CD4-positive, alpha-beta T cell treated with Interleukin-4 for 1 hour (primary cell): ENCODE data around the gene WSCD1.

ENCODE experiments used
- DNase-seq, 2 donors: peaks; one replicate each; pipeline ENCODE4 v3.0.0-alpha.2; 2020 to 2022

WSCD1 gene

GRCh38 chr17:6069539-6070429 lies at the start of gene WSCD1:
WSCD1 (plus strand) TSS chr17:6070379; CDS start chr17:6080659, 10,280 bp downstream.
- no peak for DNase-seq

- no peak for DNase-seq
These were observed 49.2 kb upstream of the WSCD1 start for GRCh38 chr17:6021011-6021400.

- DNase-seq = no peak
These were observed 48.6 kb upstream of the WSCD1 start for GRCh38 chr17:6021627-6022026.

GRCh38 chr17:6023036-6023831 lies 46.9 kb upstream of the WSCD1 start:
- no peak for DNase-seq

- no peak for DNase-seq
These were observed 45.6 kb upstream of the WSCD1 start for GRCh38 chr17:6024576-6024975.

- DNase-seq = no peak
These were observed 42.7 kb upstream of the WSCD1 start for GRCh38 chr17:6027342-6028024.

- no peak for DNase-seq
These were observed 41.9 kb upstream of the WSCD1 start for GRCh38 chr17:6028294-6028693.

- no peak for DNase-seq
These were observed 34.3 kb upstream of the WSCD1 start for GRCh38 chr17:6035801-6036394.

GRCh38 chr17:6040504-6040903 lies 29.7 kb upstream of the WSCD1 start:
- DNase-seq = no peak

GRCh38 chr17:6041246-6041645 lies 28.9 kb upstream of the WSCD1 start:
- DNase-seq = no peak

GRCh38 chr17:6043405-6043804 lies 26.8 kb upstream of the WSCD1 start:
- no peak for DNase-seq

- DNase-seq = no peak
These were observed 25.9 kb upstream of the WSCD1 start for GRCh38 chr17:6044261-6044660.

- DNase-seq = no peak
These were observed 24.4 kb upstream of the WSCD1 start for GRCh38 chr17:6045621-6046357.

- DNase-seq = no peak
These were observed 23.7 kb upstream of the WSCD1 start for GRCh38 chr17:6046431-6046830.

- no peak for DNase-seq
These were observed 23.2 kb upstream of the WSCD1 start for GRCh38 chr17:6046931-6047330.

GRCh38 chr17:6047966-6048365 lies 22.2 kb upstream of the WSCD1 start:
- no peak for DNase-seq

GRCh38 chr17:6048486-6048885 lies 21.7 kb upstream of the WSCD1 start:
- no peak for DNase-seq

GRCh38 chr17:6052926-6053325 lies 17.3 kb upstream of the WSCD1 start:
- no peak for DNase-seq

GRCh38 chr17:6054372-6054771 lies 15.8 kb upstream of the WSCD1 start:
- no peak for DNase-seq

- DNase-seq = no peak
These were observed 14.1 kb upstream of the WSCD1 start for GRCh38 chr17:6056104-6056503.

GRCh38 chr17:6057562-6057961 lies 12.6 kb upstream of the WSCD1 start:
- no peak for DNase-seq

- DNase-seq = no peak
These were observed 10.8 kb upstream of the WSCD1 start for GRCh38 chr17:6059406-6059805.
